Measurements from ENCODE around the gene ZNF827.

Gene ZNF827

DNA sequence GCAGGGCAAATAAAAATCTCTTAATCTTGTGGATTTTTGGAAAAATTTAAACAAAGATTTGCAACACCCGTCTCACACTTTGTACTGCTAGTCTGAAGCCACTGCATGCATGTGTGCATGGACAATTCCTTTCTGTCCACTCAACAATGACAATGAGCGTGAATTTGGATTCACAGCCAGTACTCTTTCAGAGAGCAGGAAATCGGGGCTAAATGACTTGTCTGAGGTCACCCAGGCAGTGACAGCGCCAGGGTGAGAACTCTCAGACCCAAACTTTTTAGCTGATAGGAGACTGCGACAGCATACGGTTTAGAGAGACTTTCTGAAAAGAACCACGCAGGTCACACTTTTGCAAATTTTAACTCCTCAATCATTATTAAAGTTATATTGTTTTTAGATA, 90.9 kb downstream of the ZNF827 start:
- Histone ChIP-seq H3K4me3 (ENCODE audit: low read depth, low read length) (no peak overlapping the region), H3K9me3 (ENCODE audit: control insufficient read depth, insufficient read depth, low read depth, low read length) (no peaks in the 10 kb centered on the region), H3K36me3 (ENCODE audit: control insufficient read depth in 2 of 2, insufficient read depth in 1 of 2, low read length in 2 of 2) (peaks cover 0 to 10% of the 10 kb centered on the region in 2 experiments; a peak in 1 of 3 replicates), H3K4me1 (ENCODE audit: control insufficient read depth, insufficient read depth, low read length) (peaks cover 5% of the 10 kb centered on the region), H3K27ac (ENCODE audit: extremely low read depth, low read depth, low read length) (no peak overlapping the region)
- CTCF ChIA-PET: no interaction called here
- no peak for TF ChIP-seq ZNF76 (tag by site-specific recombination; IDR thresholded peaks at IDR 0.05; ENCODE audit: borderline replicate concordance, low read depth)
- no peak for TF ChIP-seq ZNF202 (tag by site-specific recombination; IDR thresholded peaks at IDR 0.05; ENCODE audit: borderline replicate concordance)
- TF ChIP-seq, protein P1, sequence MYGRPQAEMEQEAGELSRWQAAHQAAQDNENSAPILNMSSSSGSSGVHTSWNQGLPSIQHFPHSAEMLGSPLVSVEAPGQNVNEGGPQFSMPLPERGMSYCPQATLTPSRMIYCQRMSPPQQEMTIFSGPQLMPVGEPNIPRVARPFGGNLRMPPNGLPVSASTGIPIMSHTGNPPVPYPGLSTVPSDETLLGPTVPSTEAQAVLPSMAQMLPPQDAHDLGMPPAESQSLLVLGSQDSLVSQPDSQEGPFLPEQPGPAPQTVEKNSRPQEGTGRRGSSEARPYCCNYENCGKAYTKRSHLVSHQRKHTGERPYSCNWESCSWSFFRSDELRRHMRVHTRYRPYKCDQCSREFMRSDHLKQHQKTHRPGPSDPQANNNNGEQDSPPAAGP (tag by site-specific recombination; IDR thresholded peaks at IDR 0.05): no peak
- no peak for TF ChIP-seq KLF9 (tag by site-specific recombination; IDR thresholded peaks at IDR 0.05; ENCODE audit: low read depth)
- no peak for TF ChIP-seq ZNF121 (tag by site-specific recombination; IDR thresholded peaks at IDR 0.05)
- TF ChIP-seq GLIS2 (tag by site-specific recombination; IDR thresholded peaks at IDR 0.05): no peak
- no peak for TF ChIP-seq ZNF600 (tag by site-specific recombination; IDR thresholded peaks at IDR 0.05)
- TF ChIP-seq KLF8 (tag by site-specific recombination; IDR thresholded peaks at IDR 0.05): no peak
- TF ChIP-seq ZNF629 (tag by site-specific recombination; IDR thresholded peaks at IDR 0.05): no peak
- TF ChIP-seq ZNF560 (tag by site-specific recombination; IDR thresholded peaks at IDR 0.05; ENCODE audit: borderline replicate concordance): no peak
- TF ChIP-seq SETDB1 (IDR thresholded peaks at IDR 0.05; ENCODE audit: insufficient read length, low read length): no peak
- no peak for TF ChIP-seq BCL11A (tag by site-specific recombination; IDR thresholded peaks at IDR 0.05; ENCODE audit: low read depth)
- POLR2A ChIA-PET: no interaction called here

DNA sequence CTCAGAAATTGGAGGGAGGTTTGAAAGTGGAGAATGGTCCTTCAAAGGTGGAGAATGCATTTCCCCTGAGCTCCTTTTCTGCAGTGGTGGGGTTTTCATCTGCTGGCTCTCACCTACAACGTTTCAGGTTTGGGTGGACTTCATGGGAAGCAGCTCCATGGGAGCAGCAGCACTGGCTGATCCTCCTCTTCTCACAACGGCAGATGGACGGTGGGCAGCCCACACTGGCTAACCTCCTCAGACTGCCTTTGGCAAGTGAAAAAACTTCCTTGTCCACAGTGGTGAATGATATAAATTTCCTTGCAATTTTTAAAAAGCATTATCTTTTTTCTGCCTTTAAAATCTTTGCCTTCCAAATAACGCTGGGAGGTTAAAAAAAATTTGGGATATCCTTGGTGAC, 93.5 kb downstream of the ZNF827 start:
- Histone ChIP-seq H3K9me3 (ENCODE audit: control insufficient read depth, insufficient read depth, low read depth, low read length) (no peaks in the 10 kb centered on the region), H3K36me3 (ENCODE audit: control insufficient read depth in 2 of 2, insufficient read depth in 1 of 2, low read length in 2 of 2) (peaks cover 0 to 16% of the 10 kb centered on the region in 2 experiments; a peak in 1 of 3 replicates), H3K4me1 (ENCODE audit: control insufficient read depth, insufficient read depth, low read length) (no peaks in the 10 kb centered on the region), H3K27ac (ENCODE audit: extremely low read depth, low read depth, low read length) (no peak overlapping the region), H3K4me3 (ENCODE audit: low read depth, low read length) (no peak overlapping the region)
- TF ChIP-seq ZNF10 (tag by site-specific recombination; IDR thresholded peaks at IDR 0.05): no peak
- no peak for TF ChIP-seq ZNF184 (tag by site-specific recombination; IDR thresholded peaks at IDR 0.05)
- TF ChIP-seq ZBTB21 (tag by site-specific recombination; IDR thresholded peaks at IDR 0.05): no peak
- TF ChIP-seq, protein P2, sequence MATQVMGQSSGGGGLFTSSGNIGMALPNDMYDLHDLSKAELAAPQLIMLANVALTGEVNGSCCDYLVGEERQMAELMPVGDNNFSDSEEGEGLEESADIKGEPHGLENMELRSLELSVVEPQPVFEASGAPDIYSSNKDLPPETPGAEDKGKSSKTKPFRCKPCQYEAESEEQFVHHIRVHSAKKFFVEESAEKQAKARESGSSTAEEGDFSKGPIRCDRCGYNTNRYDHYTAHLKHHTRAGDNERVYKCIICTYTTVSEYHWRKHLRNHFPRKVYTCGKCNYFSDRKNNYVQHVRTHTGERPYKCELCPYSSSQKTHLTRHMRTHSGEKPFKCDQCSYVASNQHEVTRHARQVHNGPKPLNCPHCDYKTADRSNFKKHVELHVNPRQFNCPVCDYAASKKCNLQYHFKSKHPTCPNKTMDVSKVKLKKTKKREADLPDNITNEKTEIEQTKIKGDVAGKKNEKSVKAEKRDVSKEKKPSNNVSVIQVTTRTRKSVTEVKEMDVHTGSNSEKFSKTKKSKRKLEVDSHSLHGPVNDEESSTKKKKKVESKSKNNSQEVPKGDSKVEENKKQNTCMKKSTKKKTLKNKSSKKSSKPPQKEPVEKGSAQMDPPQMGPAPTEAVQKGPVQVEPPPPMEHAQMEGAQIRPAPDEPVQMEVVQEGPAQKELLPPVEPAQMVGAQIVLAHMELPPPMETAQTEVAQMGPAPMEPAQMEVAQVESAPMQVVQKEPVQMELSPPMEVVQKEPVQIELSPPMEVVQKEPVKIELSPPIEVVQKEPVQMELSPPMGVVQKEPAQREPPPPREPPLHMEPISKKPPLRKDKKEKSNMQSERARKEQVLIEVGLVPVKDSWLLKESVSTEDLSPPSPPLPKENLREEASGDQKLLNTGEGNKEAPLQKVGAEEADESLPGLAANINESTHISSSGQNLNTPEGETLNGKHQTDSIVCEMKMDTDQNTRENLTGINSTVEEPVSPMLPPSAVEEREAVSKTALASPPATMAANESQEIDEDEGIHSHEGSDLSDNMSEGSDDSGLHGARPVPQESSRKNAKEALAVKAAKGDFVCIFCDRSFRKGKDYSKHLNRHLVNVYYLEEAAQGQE (tag by site-specific recombination; IDR thresholded peaks at IDR 0.05): no peak
- TF ChIP-seq ZNF133 (tag by site-specific recombination; IDR thresholded peaks at IDR 0.05): no peak
- no peak for TF ChIP-seq GLI4 (tag by site-specific recombination; IDR thresholded peaks at IDR 0.05)
- no peak for TF ChIP-seq HOXC10 (CRISPR knock-in tag; IDR thresholded peaks at IDR 0.05)
- TF ChIP-seq ZNF24 (tag by site-specific recombination; IDR thresholded peaks at IDR 0.05): no peak
- ChIA-PET CTCF (no interaction called here), POLR2A (no interaction called here)

DNA sequence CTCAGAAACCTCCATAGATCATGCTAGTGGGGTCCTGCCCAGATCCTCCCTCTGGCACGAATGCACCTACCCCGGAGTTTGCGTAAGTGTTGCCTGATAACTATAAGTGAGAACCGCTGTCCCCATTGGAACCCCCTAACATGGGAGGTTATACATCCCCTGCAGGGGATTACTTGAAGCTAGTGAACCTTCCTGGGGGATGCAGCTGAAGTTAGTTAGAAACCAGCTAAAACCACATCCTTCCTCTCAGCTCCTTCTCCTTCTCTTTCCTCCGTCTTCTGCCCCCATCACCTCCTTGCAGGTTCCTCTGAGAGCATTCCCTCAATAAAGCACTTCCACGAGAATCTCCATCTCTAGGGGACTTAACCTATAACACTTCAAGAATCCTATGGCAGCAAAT, 95.0 kb downstream of the ZNF827 start:
- Histone ChIP-seq H3K36me3 (ENCODE audit: control insufficient read depth in 2 of 2, insufficient read depth in 1 of 2, low read length in 2 of 2) (peaks cover 0 to 16% of the 10 kb centered on the region in 2 experiments; a peak in 1 of 3 replicates), H3K4me3 (ENCODE audit: low read depth, low read length) (no peak overlapping the region), H3K9me3 (ENCODE audit: control insufficient read depth, insufficient read depth, low read depth, low read length) (no peaks in the 10 kb centered on the region), H3K27ac (ENCODE audit: extremely low read depth, low read depth, low read length) (no peak overlapping the region), H3K4me1 (ENCODE audit: control insufficient read depth, insufficient read depth, low read length) (no peaks in the 10 kb centered on the region)
- POLR2A ChIA-PET: no interaction called here
- CTCF ChIA-PET: interaction anchor here (0.6 kb wide), 1 partner anchor 76 kb away, joined by 3 read pairs; no protein-coding TSS in a partner anchor
- TF ChIP-seq ZNF776 (tag by site-specific recombination; IDR thresholded peaks at IDR 0.05; ENCODE audit: borderline replicate concordance) (no peak), ZNF174 (tag by site-specific recombination; IDR thresholded peaks at IDR 0.05) (no peak), ZNF248 (tag by site-specific recombination; IDR thresholded peaks at IDR 0.05) (no peak), BCL11A (tag by site-specific recombination; IDR thresholded peaks at IDR 0.05; ENCODE audit: low read depth) (no peak), ZNF23 (tag by site-specific recombination; IDR thresholded peaks at IDR 0.05; ENCODE audit: borderline replicate concordance) (no peak), ZNF423 (tag by site-specific recombination; IDR thresholded peaks at IDR 0.05) (no peak)
- TF ChIP-seq, protein P3, sequence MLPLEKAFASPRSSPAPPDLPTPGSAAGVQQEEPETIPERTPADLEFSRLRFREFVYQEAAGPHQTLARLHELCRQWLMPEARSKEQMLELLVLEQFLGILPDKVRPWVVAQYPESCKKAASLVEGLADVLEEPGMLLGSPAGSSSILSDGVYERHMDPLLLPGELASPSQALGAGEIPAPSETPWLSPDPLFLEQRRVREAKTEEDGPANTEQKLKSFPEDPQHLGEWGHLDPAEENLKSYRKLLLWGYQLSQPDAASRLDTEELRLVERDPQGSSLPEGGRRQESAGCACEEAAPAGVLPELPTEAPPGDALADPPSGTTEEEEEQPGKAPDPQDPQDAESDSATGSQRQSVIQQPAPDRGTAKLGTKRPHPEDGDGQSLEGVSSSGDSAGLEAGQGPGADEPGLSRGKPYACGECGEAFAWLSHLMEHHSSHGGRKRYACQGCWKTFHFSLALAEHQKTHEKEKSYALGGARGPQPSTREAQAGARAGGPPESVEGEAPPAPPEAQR (tag by site-specific recombination; IDR thresholded peaks at IDR 0.05): no peak
- TF ChIP-seq, protein P4, sequence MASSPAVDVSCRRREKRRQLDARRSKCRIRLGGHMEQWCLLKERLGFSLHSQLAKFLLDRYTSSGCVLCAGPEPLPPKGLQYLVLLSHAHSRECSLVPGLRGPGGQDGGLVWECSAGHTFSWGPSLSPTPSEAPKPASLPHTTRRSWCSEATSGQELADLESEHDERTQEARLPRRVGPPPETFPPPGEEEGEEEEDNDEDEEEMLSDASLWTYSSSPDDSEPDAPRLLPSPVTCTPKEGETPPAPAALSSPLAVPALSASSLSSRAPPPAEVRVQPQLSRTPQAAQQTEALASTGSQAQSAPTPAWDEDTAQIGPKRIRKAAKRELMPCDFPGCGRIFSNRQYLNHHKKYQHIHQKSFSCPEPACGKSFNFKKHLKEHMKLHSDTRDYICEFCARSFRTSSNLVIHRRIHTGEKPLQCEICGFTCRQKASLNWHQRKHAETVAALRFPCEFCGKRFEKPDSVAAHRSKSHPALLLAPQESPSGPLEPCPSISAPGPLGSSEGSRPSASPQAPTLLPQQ (tag by site-specific recombination; IDR thresholded peaks at IDR 0.05): no peak

Data from HEK293 (cell line).